Measurements from ENCODE around the gene U2AF2. TPM values are rescaled to one million over a fixed set of nuclear protein-coding genes. Genes with fewer than 3 reads are reported as not detected.

Gene U2AF2
- total RNA-seq, 1 donor from 2014 or later: 75.1 TPM

DNA sequence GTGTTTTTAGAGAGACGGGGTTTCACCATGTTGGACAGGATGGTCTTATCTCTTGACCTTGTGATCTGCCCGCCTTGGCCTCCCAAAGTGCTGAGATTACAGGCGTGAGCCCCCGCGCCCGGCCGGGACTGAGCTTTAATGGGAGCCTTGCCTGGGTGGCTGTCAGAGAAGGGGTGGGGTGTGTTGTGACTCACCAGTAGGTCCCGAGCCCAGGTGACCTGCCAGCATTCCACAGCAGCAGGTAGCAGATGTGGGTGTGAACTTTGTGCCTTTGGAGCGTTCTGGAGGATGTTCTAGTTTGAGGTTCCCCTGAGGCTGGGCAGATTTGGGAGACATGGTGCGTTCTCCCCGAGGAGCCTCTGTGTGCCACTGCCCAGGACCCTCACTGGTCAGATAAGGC is 13.1 kb downstream of the U2AF2 start:
- ATAC-seq (ENCODE audit: poor library complexity): no peak
- no peak for DNase-seq
- intact Hi-C loops (cut with DNase I): no loop called here

DNA sequence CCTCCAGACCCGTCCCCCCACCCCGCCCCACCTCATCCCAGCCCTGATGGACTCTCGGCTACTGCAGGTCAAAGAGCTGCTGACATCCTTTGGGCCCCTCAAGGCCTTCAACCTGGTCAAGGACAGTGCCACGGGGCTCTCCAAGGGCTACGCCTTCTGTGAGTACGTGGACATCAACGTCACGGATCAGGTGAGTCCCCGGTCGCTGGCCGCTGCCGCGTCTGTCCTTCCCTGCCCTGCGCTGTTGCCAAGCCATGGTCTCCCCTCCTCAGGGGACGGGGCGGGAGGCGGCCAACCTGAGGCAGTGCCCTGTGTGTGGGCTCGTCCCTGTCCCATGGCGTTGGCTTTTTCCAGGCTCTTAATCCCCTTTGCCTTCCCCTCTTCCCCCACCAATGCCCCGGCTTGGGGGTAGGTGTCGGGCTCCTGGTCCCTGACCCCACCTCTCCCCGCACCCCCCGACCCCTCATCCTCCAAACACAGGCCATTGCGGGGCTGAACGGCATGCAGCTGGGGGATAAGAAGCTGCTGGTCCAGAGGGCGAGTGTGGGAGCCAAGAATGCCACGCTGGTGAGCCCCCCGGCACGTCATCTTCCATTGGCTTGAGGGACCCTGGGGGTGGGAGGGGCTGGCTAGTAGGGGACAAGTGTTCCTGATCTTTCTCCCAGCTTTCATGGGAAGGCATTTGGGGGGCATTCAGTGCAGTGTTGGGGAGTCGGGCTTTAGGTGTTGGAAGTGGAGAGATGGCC is 13.9 kb downstream of the U2AF2 start:
- ATAC-seq (ENCODE audit: poor library complexity) (no peak), DNase-seq (no peak)
- intact Hi-C loops (cut with DNase I): no loop called here

DNA sequence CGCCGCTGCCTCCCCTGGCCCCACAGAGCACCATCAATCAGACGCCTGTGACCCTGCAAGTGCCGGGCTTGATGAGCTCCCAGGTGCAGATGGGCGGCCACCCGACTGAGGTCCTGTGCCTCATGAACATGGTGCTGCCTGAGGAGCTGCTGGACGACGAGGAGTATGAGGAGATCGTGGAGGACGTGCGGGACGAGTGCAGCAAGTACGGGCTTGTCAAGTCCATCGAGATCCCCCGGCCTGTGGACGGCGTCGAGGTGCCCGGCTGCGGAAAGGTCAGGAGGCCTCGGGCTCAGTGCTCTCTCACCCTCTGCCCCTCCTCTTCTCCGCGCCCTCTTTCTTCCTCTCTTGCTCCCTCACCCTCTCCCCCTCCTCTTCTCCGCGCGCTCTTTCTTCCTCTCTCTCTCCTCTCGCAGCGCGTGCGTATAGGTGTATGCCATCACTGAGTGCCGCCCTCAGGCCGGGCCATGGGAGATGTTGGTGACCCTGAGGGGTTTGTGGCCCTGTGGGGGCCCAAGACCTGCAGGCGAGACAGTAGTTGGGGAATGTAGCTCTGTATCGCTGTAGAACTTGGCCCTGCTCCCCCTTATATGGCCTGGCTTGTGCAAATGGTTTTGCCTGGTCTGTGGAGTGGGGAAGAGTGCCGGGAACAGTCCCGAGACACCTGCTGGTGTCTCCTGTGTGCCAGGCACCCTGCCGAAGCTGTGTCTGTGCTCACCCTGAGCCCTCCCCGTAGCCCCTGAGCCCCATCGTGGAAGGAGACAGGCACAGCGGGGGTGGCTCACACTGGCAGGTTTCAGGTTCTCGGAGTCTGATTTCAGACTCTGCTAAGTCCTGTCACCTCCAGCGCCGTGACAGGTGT is 14.8 kb downstream of the U2AF2 start:
- no peak for DNase-seq
- ATAC-seq (ENCODE audit: poor library complexity): no peak
- intact Hi-C loops (cut with DNase I): no loop called here

DNA sequence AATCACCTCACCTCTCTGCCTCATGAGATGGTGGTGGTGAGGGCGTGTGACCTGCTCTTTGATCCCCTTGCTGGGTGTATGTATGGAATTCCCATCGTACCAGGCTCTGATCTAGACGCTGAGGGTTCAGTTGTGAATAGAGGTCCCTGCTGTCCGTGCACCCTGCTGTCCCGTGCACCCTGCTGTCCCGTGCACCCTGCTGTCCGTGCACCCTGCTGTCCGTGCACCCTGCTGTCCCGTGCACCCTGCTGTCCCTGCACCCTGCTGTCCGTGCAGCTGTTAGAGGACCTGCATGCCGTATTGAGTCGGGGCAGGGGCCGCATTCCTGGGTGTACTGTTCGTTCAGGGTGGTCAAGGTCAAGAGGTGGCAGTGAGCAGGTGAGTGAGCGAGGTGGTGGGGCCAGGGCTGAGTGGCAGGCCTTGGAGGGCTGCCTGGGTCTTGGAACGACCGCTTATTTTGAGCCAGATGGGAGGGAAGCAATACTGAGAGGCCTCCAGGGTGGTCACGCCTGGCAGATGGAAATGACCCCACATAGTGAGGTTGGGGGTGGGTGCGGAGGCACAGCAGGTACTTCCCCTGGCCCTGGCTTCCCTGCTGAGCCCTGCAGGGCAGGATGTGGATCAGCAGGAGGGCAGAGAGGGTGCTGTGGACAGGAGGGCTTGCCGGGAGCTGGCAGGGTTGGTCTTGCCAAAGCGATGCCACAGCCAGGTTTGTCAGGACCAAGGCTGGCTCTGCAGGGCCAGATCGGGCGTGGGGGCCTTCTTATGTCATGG is 15.6 kb downstream of the U2AF2 start:
- intact Hi-C loops (cut with DNase I): no loop called here
- ATAC-seq (ENCODE audit: poor library complexity): no peak
- no peak for DNase-seq

DNA sequence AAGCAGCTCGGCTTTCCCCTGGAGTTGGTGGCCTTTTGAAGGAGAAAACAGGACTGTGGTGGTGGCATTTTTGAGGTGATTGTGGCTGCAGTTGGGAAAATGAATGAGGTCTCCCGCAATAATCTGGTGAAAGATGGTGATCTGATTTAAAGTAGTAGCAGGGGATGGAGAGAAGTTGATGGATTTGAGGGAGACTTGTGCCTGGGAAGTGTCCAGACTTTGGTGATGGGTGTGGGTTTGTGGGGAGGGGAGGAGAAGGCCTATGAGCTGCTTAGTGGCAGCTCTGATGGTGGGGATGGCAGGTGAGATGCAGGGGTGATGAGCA is 16.2 kb downstream of the U2AF2 start:
- intact Hi-C loops (cut with DNase I): no loop called here
- DNase-seq (no peak), ATAC-seq (ENCODE audit: poor library complexity) (no peak)

DNA sequence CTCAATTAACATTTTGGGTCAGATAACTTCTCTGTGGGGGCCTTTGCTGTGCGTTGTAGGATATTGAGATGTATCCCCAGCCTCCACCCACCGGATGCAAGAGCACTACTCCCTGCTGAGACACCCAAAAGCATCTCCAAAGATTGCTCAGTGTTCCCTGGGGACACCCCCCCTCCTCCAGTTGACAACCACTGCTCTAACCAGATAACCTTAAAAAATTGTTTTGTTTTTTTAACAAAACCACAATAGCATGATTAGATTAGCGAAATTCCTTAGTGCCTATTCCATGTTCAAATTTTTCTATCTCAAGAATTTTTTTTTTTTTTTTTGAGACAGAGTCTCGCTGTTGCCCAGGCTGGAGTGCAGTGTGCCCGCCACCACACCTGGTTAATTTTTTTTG is 17.6 kb downstream of the U2AF2 start:
- intact Hi-C loops (cut with DNase I): no loop called here
- ATAC-seq (ENCODE audit: poor library complexity) (no peak), DNase-seq (no peak)

DNA sequence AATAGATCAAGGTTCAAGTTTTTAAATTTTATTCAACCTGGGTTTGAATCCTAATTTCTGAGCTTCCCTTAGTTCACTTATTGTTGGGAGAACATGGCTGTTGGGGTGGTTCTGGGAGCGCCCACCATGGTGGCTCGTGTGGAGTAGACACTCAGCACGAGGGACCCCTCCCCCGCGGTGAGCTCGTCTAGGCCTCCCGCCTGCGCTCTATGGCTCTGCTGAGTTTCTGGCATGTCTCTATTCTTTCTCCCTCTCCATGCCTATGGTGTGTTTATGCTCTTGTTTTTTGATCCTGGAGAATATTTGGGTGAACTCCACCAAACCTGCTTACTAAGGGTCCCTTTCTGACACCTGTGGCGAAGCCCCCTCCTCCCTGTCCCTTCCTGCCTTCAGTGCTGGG is 18.6 kb downstream of the U2AF2 start:
- no peak for DNase-seq
- no peak for ATAC-seq (ENCODE audit: poor library complexity)

DNA sequence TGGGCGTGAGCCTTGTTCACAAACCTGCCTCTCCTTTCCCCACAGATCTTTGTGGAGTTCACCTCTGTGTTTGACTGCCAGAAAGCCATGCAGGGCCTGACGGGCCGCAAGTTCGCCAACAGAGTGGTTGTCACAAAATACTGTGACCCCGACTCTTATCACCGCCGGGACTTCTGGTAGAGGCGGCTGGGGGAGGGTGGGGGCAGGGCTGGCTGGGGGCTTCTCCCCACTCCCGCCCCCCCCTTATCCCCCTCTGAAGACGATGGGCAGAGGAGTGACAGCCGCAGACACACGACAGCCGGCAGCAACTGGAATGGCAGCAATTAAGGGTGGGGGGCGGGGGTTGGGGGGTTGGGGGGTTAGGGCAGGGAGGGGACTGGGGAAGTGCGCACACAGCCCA is 19.1 kb downstream of the U2AF2 start:
- ATAC-seq (ENCODE audit: poor library complexity): no peak
- intact Hi-C loops (cut with DNase I): no loop called here
- DNase-seq: no peak

More for the DNA sequence above, 18.6 kb downstream of the U2AF2 start:
- intact Hi-C loops (cut with DNase I): no loop called here

DNA sequence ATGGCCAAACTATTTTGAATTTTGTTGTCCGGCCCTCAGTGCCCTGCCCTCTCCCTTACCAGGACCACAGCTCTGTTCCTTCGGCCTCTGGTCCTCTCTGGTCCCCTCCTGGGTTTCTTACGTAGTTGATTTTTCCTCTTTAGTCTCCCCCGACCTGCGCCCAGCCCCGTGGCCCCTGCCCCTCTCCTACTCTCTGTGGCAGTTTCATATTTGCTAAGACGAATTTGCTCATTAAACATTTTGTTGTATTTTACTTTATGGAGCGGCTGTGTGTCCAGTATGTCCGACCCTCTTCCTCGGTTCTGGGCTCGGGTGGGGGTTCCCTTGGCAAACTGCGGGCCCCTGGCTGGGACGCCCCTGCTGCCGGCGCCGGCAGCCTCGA is 19.6 kb downstream of the U2AF2 start:
- no peak for ATAC-seq (ENCODE audit: poor library complexity)
- no peak for DNase-seq
- intact Hi-C loops (cut with DNase I): no loop called here

DNA sequence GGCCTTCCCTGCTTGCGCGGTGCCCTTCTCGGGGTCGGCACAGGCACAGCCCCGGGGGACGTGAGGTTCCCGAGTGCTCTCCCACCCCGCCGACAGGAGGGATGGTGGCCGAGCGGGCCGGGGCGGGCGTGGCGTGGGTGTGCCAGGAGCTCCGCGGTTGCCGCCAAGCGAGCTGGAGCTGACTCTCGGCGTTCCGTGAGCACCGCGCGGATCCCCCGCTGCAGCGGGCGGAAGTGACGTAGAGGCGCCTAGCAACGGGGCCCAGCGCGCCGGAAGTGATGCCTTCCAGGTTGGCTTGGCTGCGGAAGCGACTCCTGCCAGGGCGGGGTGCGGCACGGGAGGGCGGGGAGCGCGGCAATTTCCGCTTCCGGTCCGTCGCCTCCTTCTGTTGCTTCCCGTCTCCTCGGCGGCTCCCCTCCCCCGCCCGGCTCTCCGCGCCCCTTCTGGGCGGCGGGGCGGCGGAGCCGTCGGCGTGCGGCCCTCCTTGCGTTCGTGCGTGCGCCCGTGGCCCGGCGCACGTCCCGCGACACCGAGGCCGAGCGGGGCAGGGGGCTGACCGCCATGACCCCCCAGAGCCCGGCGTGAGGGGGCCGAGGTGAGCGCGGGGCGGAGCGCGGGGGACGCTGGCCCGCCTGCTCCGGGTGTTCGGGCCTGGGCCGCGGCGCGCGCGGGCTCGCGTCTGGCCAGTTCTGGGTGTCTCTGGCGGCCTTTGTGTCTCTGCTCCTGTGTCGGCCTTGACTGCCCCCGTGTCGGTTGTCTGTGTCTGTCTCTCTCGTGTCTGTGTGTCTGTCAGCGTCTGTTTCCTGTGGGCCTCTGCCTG is 20.2 kb downstream of the U2AF2 start, which contains the start of gene EPN1:
Gene EPN1 (plus strand): TSS at position 386 of the 820 bp plus-strand sequence. CDS start 3,402 bp downstream, outside the sequence.
- intact Hi-C loops (cut with DNase I): no loop called here
- DNase-seq (peak; percentile 98), ATAC-seq (ENCODE audit: poor library complexity) (peak; percentile 92)

DNA sequence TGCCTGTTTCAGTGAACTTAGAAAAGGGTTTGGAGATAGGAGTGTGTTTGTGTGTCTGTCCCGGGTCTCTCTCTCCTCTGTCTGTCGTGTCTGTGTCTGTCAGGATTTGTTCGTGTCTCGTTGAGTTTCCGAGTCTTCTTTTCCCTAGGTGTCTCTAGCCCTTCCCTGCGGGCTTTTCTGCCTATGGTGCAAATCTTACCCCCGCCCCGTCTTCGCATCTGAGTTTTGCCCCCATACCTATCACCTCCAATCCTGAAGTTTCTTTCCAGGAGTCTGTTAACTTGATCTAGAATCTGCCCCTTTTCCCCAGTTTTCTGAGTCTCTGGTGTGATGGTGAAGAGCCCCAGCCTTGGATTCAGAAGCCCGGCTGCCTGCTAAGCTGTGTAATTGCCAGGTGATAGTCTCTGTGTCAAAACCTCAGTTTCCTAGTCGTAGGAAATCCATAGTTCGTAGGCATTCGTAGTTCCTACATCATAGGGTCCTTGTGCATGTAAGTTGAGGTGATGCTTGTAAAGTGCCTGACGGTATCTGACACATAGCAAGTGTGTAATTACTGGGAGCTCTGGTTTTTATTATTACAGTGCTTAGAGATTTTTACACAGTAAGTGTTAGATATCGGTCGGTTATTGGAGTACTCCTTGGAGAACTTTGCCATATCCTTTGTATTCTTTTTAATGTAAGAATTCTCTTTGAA is 21.0 kb downstream of the U2AF2 start:
- no peak for DNase-seq
- intact Hi-C loops (cut with DNase I): no loop called here

DNA sequence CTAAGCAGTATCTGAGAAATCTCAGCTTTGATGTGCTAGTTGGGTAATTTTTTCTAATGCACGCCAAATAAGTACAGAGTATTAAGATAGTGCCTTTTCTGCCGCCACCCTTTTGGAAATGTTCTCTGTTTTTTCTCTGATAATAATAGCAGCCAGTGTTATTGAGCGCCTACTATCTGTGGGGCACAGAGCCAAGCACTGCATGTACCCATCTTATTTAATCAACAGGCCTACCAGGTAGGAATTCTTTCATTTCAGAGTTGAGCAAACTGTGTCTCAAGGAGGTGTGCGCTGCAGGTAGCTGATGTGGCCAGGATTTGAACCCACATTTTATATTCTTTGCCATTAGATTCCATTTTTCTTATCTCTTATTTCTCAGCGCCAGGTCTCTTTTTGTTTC is 21.5 kb downstream of the U2AF2 start:
- ATAC-seq (ENCODE audit: poor library complexity): peak; percentile 10
- no peak for DNase-seq
- intact Hi-C loops (cut with DNase I): no loop called here

More for the DNA sequence above, 21.0 kb downstream of the U2AF2 start:
- no peak for ATAC-seq (ENCODE audit: poor library complexity)

DNA sequence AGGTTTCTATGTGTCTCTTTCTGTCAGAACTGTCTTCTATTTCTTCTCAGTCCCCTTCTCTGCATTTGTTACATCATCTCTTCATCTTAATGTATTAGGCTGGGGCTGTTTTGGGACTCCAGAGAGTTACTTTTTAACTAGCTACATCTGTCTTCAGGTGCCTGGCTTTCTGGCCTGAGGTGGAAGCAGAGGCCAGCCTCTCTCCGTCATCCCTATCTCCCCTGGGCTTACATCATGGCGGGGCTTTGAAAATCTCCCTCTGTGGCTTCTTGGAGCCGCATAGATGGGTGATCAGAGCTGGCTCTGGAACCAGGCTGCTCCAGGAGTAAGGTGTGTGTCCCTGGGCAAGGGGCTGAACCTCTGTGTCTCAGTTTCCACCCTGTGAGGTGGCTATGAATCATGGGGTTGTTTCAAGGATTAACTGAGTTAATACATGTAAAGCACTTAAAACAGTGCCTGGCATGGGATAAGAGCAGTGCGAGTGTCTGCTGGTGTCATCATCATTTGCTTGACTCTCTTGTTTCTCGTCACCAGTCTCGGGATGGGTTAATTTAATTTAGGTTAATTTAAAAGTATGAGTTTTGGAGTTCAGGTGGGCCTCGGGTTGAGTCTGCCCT is 22.2 kb downstream of the U2AF2 start:
- ATAC-seq (ENCODE audit: poor library complexity) (no peak), DNase-seq (no peak)
- intact Hi-C loops (cut with DNase I): no loop called here

DNA sequence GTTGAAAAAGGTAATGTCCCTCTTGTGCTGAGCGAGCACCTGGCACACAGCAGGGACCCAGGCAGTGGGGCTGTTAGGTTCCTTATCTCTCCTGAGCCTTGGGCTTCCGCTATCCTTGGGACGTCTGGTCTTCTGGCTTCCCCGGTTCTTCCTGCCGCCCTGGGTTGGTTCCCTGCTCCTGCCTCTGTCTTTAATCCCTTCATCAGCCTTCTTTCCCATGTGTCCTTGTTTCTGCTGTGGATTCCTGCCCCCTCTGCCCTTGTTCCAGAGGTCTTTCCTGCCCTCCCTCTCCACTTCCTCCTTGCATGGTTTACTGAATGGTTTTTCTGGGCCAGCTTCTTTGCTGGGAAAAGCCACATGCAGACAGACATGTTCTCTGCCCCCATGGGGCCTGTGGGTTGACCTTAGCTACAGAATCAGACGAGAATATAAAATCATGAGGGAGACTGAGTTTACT is 22.8 kb downstream of the U2AF2 start:
- DNase-seq (no peak), ATAC-seq (ENCODE audit: poor library complexity) (no peak)
- intact Hi-C loops (cut with DNase I): no loop called here

DNA sequence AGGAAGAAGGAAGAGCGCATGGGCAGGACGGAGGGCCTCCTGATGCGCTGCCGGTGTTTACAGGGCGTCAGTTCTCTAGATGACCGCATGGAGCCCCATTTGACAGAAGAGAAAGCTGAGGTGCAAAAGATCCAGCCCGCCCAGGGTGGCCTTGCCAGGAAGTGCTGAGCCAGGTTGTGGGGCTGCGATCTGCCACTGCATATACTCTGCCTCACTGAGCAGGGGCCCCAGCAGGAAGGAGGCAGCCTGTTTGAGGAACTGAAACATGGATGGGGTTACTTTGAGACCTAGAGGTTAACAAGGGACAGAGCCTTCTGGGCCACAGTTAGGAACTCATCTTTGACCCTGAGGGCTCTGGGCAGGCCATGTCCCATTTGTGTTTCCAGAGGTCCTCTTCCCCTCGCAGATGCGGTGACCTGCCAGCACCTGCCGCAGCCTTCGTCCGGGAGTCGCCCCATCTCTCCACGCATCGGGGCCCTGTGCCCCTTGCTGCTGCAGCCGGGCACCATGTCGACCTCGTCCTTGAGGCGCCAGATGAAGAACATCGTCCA is 23.4 kb downstream of the U2AF2 start:
- intact Hi-C loops (cut with DNase I): no loop called here
- ATAC-seq (ENCODE audit: poor library complexity) (peak; percentile 3), DNase-seq (peak; percentile 65)

DNA sequence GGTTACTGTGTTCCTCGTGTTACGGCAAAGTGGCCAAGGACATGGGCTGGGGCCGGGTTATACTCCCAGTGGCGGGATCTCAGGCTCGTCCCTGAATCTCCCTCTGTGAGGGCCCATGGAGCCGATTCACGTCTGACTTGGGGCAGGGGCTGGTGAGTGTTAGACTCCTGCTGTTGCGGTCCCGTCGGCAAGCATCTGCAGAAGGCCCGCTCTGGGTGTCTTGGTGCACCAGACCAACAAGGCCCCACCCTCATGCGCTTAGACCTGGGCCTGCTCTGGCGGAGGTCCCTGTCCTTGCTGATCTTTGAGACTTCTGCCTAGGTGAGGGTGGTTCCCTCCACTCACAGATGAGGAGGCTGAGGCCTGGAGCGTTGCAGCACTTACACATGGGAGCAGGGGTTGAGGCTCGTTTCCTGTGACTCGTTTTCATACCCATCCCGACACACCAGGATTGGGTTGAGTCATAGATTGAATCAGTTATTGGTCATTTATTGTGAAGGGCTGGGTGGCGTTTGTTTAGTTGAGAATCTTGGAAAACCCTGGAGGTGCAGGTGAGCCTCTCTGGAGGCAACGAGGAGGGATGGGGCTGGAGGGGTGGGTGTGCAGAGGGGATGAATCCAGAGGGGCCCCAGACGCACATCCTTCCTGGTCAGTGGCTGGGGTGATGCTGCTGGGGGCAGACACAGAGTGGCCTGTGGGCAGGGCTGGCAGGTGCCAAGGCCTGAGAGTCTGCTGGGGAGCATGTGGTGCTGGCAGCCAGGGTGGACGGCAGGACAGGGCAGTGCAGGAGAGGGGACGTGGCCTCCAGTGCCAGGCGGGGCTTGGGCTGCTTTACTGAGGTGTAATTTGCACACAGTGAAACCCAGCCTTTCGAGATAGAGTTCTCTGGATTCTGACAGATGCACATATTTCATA is 24.8 kb downstream of the U2AF2 start:
- intact Hi-C loops (cut with DNase I): no loop called here
- DNase-seq (no peak), ATAC-seq (ENCODE audit: poor library complexity) (no peak)

Data from Right ventricle myocardium superior (tissue), 1 donor.